HG03280 (cell line): ENCODE data around the gene MOV10L1.

Source experiments
- ATAC-seq: cut with Tn5 transposase; IDR thresholded peaks from one replicate; pipeline ENCODE4 v1.9.1; 2021; ENCODE audit warnings: mild to moderate bottlenecking, moderate library complexity; ENCODE audit not compliant: unreplicated experiment

Gene MOV10L1

GRCh38 chr22:50173311-50173982 is 83.6 kb downstream of the MOV10L1 start:
- ATAC-seq: no peak

- ATAC-seq: no peak
These were observed 84.2 kb downstream of the MOV10L1 start for GRCh38 chr22:50173983-50174355.

- ATAC-seq: no peak
These were observed 84.8 kb downstream of the MOV10L1 start for GRCh38 chr22:50174382-50175190.

GRCh38 chr22:50175191-50175461 is 85.3 kb downstream of the MOV10L1 start:
- ATAC-seq: no peak

GRCh38 chr22:50175921-50176849 is 86.4 kb downstream of the MOV10L1 start:
- no peak for ATAC-seq

- ATAC-seq: no peak
These were observed 87.2 kb downstream of the MOV10L1 start for GRCh38 chr22:50176850-50177536.

- ATAC-seq: no peak
These were observed 88.0 kb downstream of the MOV10L1 start for GRCh38 chr22:50177537-50178470.

- ATAC-seq: no peak
These were observed 88.7 kb downstream of the MOV10L1 start for GRCh38 chr22:50178471-50178864.

GRCh38 chr22:50178871-50179869 is 89.4 kb downstream of the MOV10L1 start:
- no peak for ATAC-seq

GRCh38 chr22:50179937-50180726 is 90.3 kb downstream of the MOV10L1 start:
- ATAC-seq: no peak

- ATAC-seq: no peak
These were observed 91.1 kb downstream of the MOV10L1 start for GRCh38 chr22:50180727-50181521.

GRCh38 chr22:50182176-50183081 is 92.6 kb downstream of the MOV10L1 start:
- ATAC-seq: no peak

GRCh38 chr22:50183141-50183971 is 93.5 kb downstream of the MOV10L1 start:
- no peak for ATAC-seq

- ATAC-seq: no peak
These were observed 94.4 kb downstream of the MOV10L1 start for GRCh38 chr22:50184004-50184901.
